HCT116 (cell line): ENCODE measurements around the gene REXO4. TPM values are rescaled to one million over a fixed set of nuclear protein-coding genes. Genes with fewer than 3 reads are reported as not detected.

ENCODE experiments used
- ATAC-seq: fragments of 200-7000 bp; cut with Tn5 transposase; 2 replicates; pipeline ENCODE4 v1.9.1; 2020; ENCODE audit warnings: mild to moderate bottlenecking, moderate library complexity
- BruUV-seq: library from RNA; stranded (reverse); fragments of 400-500 nt; replicated peaks from 2 replicates; lab custom pipeline; 2021; lab: Mats Ljungman, UMichigan
- CTCF ChIA-PET: fragments of 300-600 bp; sonication (Branson Sonifier 250); formaldehyde crosslinking; loops from one replicate; lab custom pipeline; 2021; ENCODE audit warnings: antibody characterized with exemption; lab: Charles Lee
- POLR2A ChIA-PET: fragments of 300-600, 350-600 bp; sonication (Branson Sonifier 250); formaldehyde crosslinking; loops from one replicate; lab custom pipeline; 2021; ENCODE audit warnings: antibody characterized with exemption; lab: Charles Lee
- RAD21 ChIA-PET, 2 experiments: fragments of 300-600 bp; sonication (Branson Sonifier 250); formaldehyde crosslinking; loops; one replicate each; lab custom pipeline; 2023; ENCODE audit warnings: low total read pairs in 2 of 2; ENCODE audit not compliant: uncharacterized antibody in 2 of 2, unreplicated experiment in 2 of 2, low non-redundant PET in 1 of 2; lab: Charles Lee
- DNase-seq: peaks from one replicate; pipeline ENCODE4 v3.0.0-alpha.2; 2010; ENCODE audit warnings: low read depth, low spot score
- H2AFZ ChIP-seq: fragments of 200-600 bp; shearing (Covaris generic), sonication (generic); 2 replicates; pipeline ENCODE4 v1.6.1; 2017; ENCODE audit warnings: low read depth, mixed run types, mixed read lengths, antibody characterized with exemption, low read length; ENCODE audit not compliant: poor library complexity, severe bottlenecking
- H3K27ac ChIP-seq: 2 replicates; pipeline ENCODE4 v1.5.1; 2012; ENCODE audit warnings: low read depth, low read length
- H3K27me3 ChIP-seq: fragments of 200-600 bp; sonication (generic); 2 replicates; pipeline ENCODE4 v1.6.1; 2016; ENCODE audit warnings: mixed run types, low read length, mixed read lengths; ENCODE audit not compliant: insufficient read depth
- H3K36me3 ChIP-seq, 2 experiments: fragments of 200-500 bp in 1 of 2; fragments of 200-600 bp in 1 of 2; sonication (Bioruptor generic) in 1 of 2; sonication (generic) in 1 of 2; 2 replicates each; pipeline versions ENCODE4 v1.5.1 to v1.6.1; 2014 to 2016; ENCODE audit warnings: low read length in 2 of 2, inconsistent platforms in 1 of 2, mixed read lengths in 1 of 2, mixed run types in 1 of 2; ENCODE audit not compliant: insufficient read depth in 2 of 2, control insufficient read depth in 1 of 2
- H3K4me1 ChIP-seq, 2 experiments: fragments of 200-600 bp in 1 of 2; sonication (generic) in 1 of 2; 2 replicates each; pipeline versions ENCODE4 v1.5.1 to v1.6.1; 2012 to 2017; ENCODE audit warnings: low read length in 2 of 2, inconsistent platforms in 1 of 2, mild to moderate bottlenecking in 1 of 2, mixed read lengths in 1 of 2, mixed run types in 1 of 2, moderate library complexity in 1 of 2; ENCODE audit not compliant: insufficient read depth in 2 of 2, control insufficient read depth in 1 of 2
- H3K4me2 ChIP-seq: fragments of 200-600 bp; sonication (generic); 2 replicates; pipeline ENCODE4 v1.6.1; 2017; ENCODE audit warnings: mixed run types, low read length, mixed read lengths
- H3K4me3 ChIP-seq, 2 experiments: fragments of 200-600 bp in 1 of 2; sonication (generic) in 1 of 2; replicated peaks in 1 of 2; 2 replicates each; pipeline ENCODE4 v1.5.1; 2011 to 2016; ENCODE audit warnings: low read length in 2 of 2, control low read depth in 1 of 2, low read depth in 1 of 2, mild to moderate bottlenecking in 1 of 2, mixed read lengths in 1 of 2, mixed run types in 1 of 2
- H3K79me2 ChIP-seq: fragments of 200-600 bp; sonication (generic); 2 replicates; pipeline ENCODE4 v1.6.1; 2017; ENCODE audit warnings: mild to moderate bottlenecking, mixed run types, low read length, moderate library complexity, mixed read lengths; ENCODE audit not compliant: insufficient read depth
- H3K9ac ChIP-seq: fragments of 200-600 bp; sonication (generic); 2 replicates; pipeline ENCODE4 v1.6.1; 2016; ENCODE audit warnings: low read length, mixed read lengths
- H3K9me2 ChIP-seq: fragments of 200-600 bp; sonication (generic), shearing (Covaris generic); 2 replicates; pipeline ENCODE4 v1.6.1; 2017; ENCODE audit warnings: mixed run types, mild to moderate bottlenecking, moderate library complexity; ENCODE audit not compliant: insufficient read depth
- H3K9me3 ChIP-seq, 2 experiments: fragments of 200-500 bp in 1 of 2; fragments of 200-600 bp in 1 of 2; sonication (Bioruptor generic) in 1 of 2; sonication (generic) in 1 of 2; 2 replicates each; pipeline ENCODE4 v1.6.1; 2014 to 2017; ENCODE audit warnings: low read length in 2 of 2, mixed read lengths in 2 of 2, inconsistent platforms in 1 of 2, low read depth in 1 of 2, mild to moderate bottlenecking in 1 of 2, mixed run types in 1 of 2, moderate library complexity in 1 of 2; ENCODE audit not compliant: control insufficient read depth in 1 of 2, insufficient read depth in 1 of 2
- H4K20me1 ChIP-seq: fragments of 200-600 bp; sonication (generic), shearing (Covaris generic); 2 replicates; pipeline ENCODE4 v1.6.1; 2017; ENCODE audit warnings: mixed run types, mild to moderate bottlenecking, moderate library complexity; ENCODE audit not compliant: insufficient read depth
- ATF3 ChIP-seq: IDR thresholded peaks from 2 replicates; pipeline ENCODE4 v1.6.1; 2012
- CEBPB ChIP-seq: IDR thresholded peaks from 2 replicates; pipeline ENCODE4 v1.6.1; 2012; ENCODE audit warnings: low read depth
- EGR1 ChIP-seq: IDR thresholded peaks from 2 replicates; pipeline ENCODE4 v1.6.1; 2012; ENCODE audit warnings: low read depth
- EZH2 ChIP-seq: fragments of 200-600 bp; sonication (generic); IDR thresholded peaks from 2 replicates; pipeline ENCODE4 v1.6.1; 2017; ENCODE audit warnings: antibody characterized with exemption, mixed run types
- EZH2phosphoT487 ChIP-seq: fragments of 200-600 bp; IDR thresholded peaks from 2 replicates; pipeline ENCODE4 v1.6.1; 2018; ENCODE audit warnings: antibody characterized with exemption, borderline replicate concordance
- FOSL1 ChIP-seq: IDR thresholded peaks from 2 replicates; pipeline ENCODE4 v1.6.1; 2012; ENCODE audit warnings: low read depth
- POLR2A ChIP-seq: IDR thresholded peaks from 2 replicates; pipeline ENCODE4 v1.7.0; 2011; ENCODE audit warnings: borderline replicate concordance; ENCODE audit not compliant: insufficient read depth, insufficient read length; ENCODE audit errors: extremely low read depth
- POLR2AphosphoS5 ChIP-seq: IDR thresholded peaks from 2 replicates; pipeline ENCODE4 v1.6.1; 2011; ENCODE audit warnings: mild to moderate bottlenecking, low read depth, low read length, moderate library complexity
- RAD21 ChIP-seq: IDR thresholded peaks from 2 replicates; pipeline ENCODE4 v1.6.1; 2012; ENCODE audit warnings: low read depth, mild to moderate bottlenecking
- REST ChIP-seq: IDR thresholded peaks from 2 replicates; pipeline ENCODE4 v1.6.1; 2012; ENCODE audit warnings: low read depth
- SIN3A ChIP-seq: IDR thresholded peaks from 2 replicates; pipeline ENCODE4 v1.6.1; 2012; ENCODE audit warnings: low read depth
- SRF ChIP-seq: IDR thresholded peaks from 2 replicates; pipeline ENCODE4 v1.6.1; 2012; ENCODE audit warnings: low read depth
- TCF7L2 ChIP-seq: IDR thresholded peaks from 2 replicates; pipeline ENCODE4 v1.7.0; 2011; ENCODE audit warnings: borderline replicate concordance, inconsistent platforms; ENCODE audit not compliant: insufficient read depth, insufficient read length; ENCODE audit errors: extremely low read depth
- ZFX ChIP-seq: fragments of 450-650 bp; IDR thresholded peaks from 2 replicates; pipeline ENCODE4 v1.6.1; 2017
- intact Hi-C: fragments of 100-400 bp; cut with micrococcal nuclease; formaldehyde crosslinking; loops from 2 replicates; pipeline ENCODE4 v1.10.0; 2022
- total RNA-seq: library from RNA; stranded (reverse); gene quantifications from one replicate; pipeline ENCODE4 v1.2.1, GENCODE V29; 2021; ENCODE audit not compliant: unreplicated experiment
- TF ChIP-seq, protein P1 (sequence below): IDR thresholded peaks from 2 replicates; pipeline ENCODE4 v1.6.1; 2012

The REXO4 gene
- total RNA-seq, 1 experiment from 2014 or later, result 24.6 TPM

DNA sequence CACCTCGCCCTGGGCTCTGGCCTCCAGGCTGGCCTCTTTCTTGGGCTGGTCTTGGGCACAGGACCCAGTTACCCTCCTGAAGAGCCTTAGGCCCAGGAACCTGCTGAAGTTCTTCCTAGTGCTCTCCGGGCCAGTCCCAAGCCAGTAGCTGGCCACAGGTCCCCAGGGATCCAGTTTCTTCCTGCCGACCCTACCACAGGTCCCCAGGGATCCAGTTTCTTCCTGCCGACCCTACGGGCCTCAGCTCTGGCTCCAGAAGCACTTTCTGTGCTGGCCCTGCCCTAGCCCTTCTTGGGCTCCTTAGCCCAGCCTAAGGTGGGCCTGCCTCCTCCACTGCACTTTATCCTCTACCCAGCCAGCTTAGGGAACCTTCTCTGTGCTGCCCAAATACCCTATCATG is 23.8 kb upstream of the REXO4 start (continued):
- no peak for TF ChIP-seq REST

DNA sequence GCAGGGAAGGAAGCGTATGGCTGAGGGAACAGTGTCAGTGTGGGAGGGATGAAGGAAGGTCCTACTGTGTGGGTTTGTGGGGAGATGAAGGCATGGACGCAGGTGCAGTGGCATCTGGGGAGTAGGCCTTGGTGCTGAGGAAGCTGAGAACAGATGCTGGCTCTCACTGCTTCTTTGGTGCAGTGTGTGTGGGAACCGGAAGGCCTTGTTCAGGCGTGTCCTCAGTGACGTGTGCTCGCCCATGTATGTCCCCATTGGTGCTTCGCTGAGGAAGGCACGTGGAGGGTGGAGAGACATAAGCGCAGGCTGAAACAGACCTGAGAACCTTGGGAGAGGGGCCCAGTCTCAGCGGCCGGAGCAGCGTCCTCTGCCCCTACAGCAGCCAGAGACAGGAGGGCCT is 23.1 kb upstream of the REXO4 start:
- Histone ChIP-seq H3K4me3 (no peak overlapping the region), H3K27me3 (no peaks in the 10 kb centered on the region)
- no peak for ATAC-seq
- no peak for TF ChIP-seq POLR2A
- TF ChIP-seq, protein P1, sequence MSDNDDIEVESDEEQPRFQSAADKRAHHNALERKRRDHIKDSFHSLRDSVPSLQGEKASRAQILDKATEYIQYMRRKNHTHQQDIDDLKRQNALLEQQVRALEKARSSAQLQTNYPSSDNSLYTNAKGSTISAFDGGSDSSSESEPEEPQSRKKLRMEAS, result no peak
- no peak for TF ChIP-seq FOSL1
- no peak for TF ChIP-seq TCF7L2
- no peak for TF ChIP-seq ZFX
- TF ChIP-seq CEBPB, result no peak
- no peak for TF ChIP-seq SRF
- TF ChIP-seq EZH2phosphoT487, result no peak
- no peak for TF ChIP-seq EGR1
- TF ChIP-seq RAD21, result no peak
- TF ChIP-seq POLR2AphosphoS5, result no peak
- no peak for TF ChIP-seq SIN3A
- no peak for TF ChIP-seq REST
- TF ChIP-seq EZH2, result no peak
- TF ChIP-seq ATF3, result no peak
- TF ChIP-seq, all 23 proteins: peak for 0
- intact Hi-C loops, result no loop called here
- DNase-seq, result no peak
- no peak overlapping the region for H3K9ac ChIP-seq
- H3K9me2 ChIP-seq, result no peaks in the 10 kb centered on the region
- no TSS peak for BruUV-seq
- no peaks in the 10 kb centered on the region for H3K4me1 ChIP-seq
- no peaks in the 10 kb centered on the region for H4K20me1 ChIP-seq
- ChIA-PET POLR2A (no interaction called here), RAD21 (no interaction called here), CTCF (no interaction called here)
- no peak overlapping the region for H3K27ac ChIP-seq
- no peaks in the 10 kb centered on the region for H3K36me3 ChIP-seq
- H3K9me3 ChIP-seq, result no peaks in the 10 kb centered on the region
- H2AFZ ChIP-seq, result no peak overlapping the region
- H3K79me2 ChIP-seq, result no peaks in the 10 kb centered on the region
- no peak overlapping the region for H3K4me2 ChIP-seq
